Limb (tissue), 2 donors: ENCODE data around the gene GRAMD1B.

Experiments
- DNase-seq, 2 donors: peaks; one replicate each; pipeline ENCODE4 v3.0.0-alpha.2; 2016; ENCODE audit errors: extremely low spot score in 2 of 2

Gene GRAMD1B

DNA sequence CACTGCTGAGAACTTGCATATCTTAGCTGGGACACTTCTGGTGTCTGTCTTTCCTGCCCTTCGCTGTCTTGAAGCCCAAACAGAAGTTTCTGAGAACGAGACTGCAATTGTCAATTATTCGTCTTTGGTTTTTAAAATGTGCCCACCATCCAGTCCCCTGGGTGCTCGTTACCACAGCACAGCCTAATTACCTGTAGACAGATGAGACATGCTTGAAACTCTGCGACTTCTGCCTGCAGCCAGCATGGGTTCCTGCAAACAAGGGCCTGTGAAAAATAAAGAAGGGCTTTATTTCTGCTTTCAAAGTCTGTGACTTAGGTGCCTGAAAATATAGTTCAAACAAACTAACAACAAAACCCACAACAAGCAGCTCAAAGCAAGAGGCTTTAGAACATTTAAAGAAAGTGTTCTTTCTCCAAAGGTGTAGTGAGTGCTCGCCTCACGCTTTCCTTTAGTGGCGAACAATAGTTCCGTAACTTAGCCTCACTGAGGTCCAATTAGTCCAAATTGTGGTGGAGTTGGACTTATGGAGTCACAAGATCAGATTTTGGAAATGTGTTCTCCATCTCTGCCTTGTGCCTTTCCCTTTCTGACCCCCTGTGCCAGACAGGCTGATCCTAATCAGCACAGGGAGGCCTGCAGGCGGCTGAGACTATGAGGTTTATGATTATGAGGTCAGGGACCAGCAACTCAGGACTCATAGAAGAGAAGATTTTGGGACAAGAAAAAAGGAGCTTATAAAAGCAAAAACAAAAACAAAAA lies 20.4 kb upstream of the GRAMD1B start:
- no peak for DNase-seq

DNA sequence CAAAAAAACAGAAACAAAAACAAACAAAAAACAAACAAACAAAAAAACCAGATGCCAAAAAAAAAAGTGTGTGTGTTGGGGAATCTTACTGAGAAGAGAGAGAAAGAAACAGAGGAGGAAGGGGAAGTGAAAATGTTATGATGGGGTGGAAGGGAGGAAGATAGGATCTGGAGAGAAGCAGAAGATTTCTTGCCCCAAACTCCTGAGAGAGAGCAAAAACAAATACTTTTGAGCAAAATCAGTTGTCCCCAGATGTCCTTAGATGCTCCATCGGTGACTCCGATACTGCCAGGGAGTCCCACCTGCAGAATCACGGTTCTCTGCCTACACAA lies 19.9 kb upstream of the GRAMD1B start:
- no peak for DNase-seq

DNA sequence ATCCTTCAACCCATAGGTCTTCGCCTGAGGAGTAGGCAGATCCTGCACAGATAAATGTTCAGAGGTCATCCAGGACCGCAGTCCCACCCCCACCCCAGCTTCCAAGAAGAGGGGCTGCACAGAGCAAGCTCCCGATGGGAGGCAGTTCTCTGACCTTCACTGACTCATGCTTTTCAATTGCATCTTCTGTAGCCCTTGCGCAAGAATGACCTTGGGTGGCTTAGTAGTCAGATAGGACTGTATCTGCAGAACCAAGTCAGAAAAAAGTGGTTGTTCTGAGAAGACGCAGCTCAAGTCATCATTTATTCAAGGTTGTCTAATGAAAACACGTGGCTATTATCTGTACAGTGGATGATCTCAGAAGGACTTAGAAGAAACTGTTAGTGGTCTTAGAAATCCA lies 16.4 kb upstream of the GRAMD1B start:
- DNase-seq: no peak

DNA sequence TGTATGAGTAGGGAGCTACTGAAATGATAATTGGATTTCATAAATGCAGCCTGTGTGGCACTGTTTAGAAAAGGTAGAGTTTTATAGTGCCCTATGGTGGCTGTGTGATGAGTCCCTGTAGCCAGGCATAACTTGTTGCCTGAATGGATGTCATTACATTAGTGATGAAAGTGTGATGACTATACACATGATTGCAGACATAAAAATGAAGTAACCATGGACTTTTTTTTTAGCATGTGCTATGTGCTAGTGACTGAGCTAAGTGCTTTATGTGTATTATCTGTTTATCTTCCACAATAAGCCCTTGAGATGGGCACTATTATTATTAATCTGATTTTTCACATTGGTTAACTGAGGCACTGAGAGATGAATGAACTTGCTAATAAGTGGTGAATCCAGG lies 13.5 kb upstream of the GRAMD1B start:
- no peak for DNase-seq

DNA sequence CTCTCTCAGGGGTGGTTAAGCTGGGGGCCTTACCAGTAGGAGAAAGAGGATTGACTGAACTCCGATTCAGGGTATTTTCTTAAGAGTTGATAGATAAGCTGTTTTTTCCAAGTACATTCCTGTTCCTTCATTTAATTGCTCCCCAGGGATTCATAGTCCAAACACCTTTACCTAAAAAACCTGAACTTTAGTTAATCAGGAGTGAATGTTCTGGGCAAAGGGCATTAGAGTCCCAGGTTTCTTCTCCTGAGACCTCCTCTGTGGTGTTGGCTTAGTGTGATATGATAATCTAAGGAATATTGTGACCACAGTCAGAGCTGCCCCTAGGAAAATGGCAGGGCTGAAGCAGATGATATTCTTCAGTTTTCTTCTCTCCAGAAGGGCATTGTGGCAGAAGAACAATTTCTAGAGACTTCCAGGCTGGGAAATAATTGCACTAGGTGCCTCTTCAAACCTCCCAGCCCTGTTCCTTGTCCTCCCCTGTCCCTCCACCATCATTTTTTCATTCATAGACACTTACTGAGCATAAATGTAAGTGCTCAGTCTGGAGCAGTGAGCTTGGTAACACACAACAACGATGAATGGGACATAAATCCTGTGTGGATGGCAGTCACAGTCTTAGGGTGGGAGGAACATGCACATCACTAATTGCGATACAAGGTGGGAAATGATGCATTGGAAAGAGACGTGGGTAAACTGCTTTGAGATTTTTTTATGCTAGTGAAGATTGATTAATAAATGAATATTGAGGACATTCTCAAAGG lies 11.5 kb upstream of the GRAMD1B start:
- DNase-seq: no peak

DNA sequence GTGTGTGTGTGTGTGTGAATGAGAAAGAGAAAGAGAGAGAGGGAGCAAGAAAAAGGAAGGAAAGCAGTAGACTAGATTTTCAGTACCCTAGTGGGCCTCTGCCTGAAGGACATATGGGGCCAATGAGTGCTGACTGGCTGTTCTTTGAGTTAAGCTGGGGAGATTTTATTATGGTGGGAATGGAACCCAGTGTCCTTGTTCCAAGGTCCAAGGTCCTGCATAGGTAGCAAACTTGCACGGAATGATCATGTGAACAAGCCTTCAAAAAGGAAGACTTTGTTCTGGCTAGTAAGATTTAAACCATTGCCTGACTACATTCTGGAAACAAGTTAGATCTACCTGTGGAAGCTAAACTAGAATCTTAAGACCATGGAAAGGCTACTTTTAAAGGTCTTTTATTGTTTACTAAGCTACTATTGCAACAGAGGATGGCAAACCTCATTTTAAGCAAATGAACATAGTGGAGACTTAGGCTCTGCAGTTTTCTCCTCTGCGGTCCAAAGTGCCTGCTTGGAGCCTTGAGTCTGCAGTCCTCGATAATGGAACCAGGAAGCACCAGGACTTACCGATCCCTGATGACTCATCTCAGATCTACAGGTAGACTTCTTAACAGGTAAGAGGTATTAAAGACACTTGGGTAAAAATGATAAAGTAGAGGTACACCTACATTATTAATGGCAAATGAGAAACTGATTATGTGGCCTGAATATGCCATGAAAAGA lies 10.2 kb upstream of the GRAMD1B start:
- no peak for DNase-seq

DNA sequence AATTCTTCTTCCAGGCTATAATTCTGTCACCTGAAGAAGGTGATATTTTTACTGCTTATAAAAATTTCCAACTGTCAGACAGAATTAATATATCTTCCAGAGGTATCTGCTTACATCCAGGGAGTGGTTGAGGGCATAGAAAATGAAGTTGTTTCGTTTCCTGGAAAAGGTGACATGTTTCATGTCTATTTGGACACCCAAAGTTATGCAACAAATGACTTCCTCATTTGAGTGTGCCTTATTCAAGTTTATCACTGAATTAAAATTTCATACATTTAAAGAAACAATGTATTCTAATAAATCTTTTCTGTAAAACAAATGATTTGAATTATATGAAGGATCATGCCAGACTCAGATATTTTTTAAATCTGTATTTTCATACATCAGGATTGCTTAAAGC lies 8.5 kb upstream of the GRAMD1B start:
- DNase-seq: no peak

DNA sequence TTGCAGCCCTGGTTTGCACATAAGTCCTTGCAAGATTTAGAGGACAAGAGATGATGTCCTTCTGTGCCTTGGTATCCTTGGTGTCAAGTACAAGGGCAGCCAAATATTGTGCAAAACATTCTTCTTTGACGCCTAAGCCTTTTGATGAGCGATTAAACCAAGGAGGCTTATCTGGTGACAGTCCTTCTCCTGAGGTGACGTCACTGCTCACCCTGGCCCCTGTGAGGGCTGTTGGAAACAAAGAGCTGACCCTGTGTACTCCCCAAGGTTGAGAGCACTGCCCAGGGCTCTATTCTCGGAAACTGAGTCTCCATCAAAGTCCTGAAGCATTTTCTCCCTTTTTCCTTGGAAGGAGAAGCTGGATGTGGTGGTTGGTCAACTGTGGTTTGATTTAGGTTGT lies 4.7 kb upstream of the GRAMD1B start:
- DNase-seq: no peak

DNA sequence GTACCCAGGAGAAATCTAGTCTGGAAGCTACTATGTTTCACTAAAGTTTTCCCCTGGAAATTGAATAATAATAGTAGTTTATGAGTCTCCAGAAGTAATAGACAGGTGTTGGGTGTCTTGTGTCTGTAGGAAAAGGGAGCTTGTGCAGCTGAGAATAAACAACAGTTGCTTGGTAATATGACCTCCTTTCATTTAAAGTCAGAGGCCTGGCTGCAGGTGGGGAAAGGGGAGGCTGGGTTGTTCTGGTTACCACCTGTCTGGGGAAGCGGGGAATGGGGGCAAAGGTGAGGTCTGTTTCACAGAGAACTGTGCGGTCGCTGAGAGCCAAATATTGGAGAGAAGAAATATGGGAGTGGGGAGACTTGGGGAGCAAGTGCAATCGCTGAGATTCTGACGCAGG lies 3.3 kb upstream of the GRAMD1B start:
- DNase-seq: no peak

DNA sequence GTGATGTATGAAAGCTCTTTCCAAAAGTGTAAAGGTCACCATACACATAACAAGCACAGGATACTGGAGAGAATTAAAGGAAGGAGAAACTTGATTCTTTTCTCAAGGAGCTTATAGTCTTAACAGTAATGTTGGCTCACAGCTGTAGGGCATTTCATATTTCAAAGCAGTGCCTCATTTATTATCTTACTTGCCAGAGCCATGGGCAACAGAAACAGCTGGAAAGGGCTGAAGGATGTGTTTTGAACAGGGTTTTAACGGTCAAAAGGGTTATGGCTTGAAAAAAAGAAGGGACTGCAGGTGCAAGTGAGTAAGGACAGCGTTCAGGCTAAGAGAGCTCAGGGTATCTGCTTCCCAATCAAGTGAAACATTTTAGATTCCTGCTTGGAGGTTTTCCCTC lies 2.7 kb upstream of the GRAMD1B start:
- no peak for DNase-seq

DNA sequence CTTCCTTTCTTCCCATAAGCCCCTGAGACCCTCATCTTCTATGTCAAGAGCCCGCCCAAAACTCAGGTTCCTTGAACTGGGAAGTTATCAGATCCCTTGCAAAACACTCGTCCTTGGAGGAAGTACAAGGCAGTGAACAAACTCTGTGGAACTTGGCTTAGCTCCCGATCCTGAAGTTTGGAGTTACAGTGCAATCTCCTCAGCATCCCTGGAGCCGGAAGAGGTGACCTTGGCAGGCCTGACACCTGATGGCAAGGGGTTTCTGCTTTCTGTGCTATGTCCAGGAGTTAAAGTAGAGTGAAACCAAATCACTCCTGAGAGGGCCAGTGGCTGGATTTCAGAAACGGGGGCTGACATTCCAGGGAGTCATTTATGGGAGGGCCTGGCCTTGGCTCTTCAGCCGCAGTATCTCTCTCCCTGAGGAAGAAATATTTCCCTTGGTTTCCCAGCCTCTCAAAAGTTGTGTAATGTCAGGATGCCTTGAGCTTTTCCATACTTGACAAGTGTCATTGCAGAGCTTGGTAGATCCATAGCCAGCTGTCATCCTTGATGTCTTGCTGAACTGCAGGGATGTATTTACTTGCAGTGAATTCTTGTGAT lies 1.9 kb upstream of the GRAMD1B start:
- no peak for DNase-seq

DNA sequence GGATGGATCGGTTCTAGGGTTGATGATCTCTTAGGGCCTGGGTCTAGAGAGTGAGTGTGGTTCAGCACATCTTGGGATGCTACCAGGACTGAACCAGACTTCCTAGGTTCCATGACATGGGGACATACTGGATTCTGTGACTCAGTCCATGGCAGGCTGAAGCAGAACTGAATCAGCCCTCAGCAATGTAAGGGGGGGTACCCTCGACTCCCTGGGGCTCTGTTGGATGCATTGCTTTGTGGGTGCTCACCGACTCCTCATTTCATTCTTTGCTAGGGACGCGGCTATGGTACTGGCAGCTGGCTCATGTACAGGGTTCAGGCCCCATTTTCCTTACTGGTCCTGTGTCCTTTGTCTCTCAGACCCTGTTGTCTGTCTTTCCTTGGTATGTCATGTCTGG lies 733 bp upstream of the GRAMD1B start:
- DNase-seq: no peak

DNA sequence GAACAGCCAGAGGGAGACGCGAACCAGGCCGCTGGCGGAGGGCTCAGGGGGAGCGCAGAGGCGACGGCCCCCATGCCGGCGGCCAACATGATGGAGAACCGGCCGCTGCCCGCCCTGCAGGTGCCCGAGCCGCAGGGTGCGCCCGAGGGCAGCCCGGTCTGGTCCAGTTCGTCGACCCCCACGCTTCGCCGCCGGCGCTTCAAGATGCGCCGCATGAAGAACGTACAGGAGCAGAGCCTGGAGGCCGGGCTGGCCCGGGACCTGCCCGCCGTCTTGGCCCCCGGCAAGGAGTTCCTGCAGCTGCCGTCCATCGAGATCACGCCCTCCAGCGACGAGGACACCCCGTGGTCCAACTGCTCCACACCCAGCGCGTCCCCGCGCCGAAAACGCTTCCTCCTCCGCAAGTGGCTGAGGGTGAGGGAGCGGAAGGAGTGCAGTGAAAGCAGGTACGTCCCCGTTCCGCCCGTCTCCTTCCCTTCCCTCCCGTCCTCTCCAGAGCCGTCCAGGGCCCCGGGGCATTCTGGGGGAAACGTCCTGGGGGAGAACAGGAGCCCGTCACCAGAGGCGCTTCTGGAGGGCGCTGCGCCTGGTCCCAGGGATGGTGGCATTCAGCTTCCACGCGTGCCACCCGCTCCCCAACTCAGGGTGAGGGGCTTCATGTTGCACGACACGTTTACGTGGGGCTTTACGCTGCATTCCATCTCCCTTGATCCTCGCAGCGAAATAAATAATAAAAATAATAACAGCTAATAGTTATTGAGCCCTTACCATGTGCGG lies 840 bp downstream of the GRAMD1B start:
- DNase-seq: peak; percentile 21 to 67

DNA sequence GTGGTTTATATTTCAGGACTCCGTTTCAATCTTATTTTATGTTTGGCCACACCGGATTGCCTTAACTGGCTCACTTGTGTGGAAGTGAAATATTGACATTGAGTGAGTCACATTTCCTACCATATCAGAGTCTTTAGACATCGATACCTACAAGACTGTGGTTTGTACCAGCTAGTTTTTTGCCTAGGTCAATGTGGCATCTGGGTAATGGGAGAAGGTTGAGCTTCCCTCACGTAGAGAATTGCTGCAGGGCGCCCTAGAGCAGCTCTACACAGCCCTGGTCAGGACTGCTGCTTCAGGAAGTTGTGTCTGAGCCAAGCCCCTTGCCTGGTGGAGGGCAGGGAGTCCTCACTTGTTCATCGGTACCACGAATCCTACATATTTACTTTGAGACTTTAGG lies 1.6 kb downstream of the GRAMD1B start:
- DNase-seq: no peak

DNA sequence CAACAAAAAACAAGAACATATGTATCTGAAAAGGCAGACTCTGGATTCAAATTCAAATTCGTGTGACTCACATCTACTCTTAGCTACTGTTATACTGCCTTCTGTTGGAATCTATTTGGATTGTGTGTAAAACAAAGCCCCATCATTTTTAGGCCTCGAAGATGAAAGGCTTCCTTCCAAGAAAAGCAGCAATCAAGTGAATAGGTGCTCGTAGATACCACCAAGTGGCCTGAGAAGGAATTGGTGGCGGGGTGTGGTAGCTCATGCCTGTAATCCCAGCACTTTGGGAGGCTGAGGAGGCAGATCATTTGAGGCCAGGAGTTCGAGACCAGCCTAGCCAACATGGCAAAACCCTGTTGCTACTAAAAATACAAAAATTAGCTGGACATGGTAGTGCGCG lies 4.2 kb downstream of the GRAMD1B start:
- no peak for DNase-seq

DNA sequence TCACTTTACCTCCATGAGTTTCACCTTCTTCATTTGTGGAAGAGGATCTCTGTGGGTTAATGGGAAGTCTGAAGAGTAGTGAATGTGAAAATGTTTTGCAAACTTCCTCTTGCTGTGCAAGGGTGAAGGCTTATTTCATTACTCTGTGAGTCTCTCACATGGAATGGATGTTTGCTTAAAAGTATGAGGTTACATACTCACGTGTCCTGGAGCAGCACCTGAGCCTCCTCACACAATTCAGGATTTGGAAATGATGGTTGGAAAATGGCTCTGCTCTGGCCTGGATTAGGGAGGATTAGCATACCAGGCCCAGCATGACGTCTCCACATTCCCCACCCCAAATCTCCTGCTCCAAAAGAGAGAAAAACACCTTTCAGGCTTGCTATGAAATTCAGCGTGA lies 4.8 kb downstream of the GRAMD1B start:
- DNase-seq: no peak

DNA sequence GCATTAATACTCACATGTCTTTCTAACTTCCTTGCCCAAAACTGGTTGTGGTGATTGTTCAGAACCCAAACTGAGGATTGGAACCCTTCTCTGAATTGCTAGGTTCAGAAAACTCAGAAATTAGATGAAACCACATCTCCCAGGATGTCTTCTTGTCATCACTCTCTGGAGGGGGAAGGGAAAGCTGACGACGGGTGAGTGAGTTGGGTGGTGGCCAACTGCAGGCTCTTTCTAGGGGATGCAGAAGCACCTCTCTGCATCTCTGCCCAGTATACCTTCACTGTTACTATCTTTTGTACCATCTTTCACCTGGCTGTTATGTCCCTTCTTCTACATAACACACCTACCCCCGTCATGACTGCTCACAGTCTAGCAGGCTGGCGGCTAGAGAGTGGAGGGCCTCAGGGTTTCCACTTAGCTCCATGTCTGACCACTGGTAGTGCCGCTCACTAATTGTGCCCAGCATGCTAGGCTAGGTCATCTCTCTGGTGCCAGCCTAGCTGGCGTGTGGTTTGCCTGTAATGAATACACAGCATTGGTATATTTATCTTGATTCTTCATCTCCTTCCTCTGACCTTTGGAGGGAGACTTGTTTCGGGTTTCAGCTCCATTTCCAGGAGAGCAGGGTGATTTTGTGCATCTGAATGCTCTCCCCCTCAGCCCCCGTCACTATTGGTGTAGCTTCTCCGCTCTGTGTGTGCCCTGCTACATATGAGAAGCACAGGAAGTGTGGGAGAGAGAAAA lies 7.3 kb downstream of the GRAMD1B start:
- DNase-seq: no peak

DNA sequence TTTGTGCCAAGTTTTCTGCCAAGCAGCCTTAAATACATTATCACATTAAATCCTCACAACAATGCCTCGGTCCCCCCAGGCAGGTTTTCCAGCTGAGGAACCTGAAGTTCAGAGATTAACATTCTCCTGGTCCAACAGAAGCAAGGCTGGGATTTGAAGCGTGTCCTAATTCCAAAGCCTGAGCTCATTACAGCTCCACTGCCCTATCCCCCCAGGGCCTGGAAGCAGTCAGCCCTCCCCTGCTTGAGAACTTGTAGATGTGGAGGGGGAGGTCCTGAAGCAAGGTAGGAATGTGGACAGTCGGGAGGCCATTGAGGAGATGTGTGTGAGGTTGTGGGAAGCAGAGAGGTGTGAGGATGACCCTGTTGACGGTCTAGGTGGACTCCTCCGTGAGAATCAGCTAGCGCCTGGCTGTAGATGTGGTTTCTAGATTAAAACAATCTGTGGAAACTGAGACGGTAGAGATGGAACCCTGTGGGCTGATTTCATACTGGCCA lies 8.1 kb downstream of the GRAMD1B start:
- DNase-seq: no peak

DNA sequence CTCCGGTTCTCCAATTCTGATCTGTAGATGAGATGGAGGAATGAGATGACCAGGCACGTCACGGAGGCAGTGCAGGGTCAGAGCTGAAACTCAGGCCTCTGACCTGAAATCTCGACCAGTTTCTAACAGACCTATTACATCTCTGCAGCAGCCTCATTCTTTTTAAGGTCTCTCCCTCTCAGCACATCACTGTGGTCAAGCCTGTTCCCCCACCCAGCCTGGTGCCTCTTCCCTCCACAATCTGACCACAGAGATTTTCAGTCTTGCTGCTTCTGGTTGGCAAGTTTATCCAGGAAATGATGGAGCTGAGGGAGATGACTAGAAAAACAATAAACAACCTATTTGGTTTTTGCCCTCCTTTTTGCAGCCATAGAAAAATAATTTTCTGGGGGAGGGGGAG lies 9.5 kb downstream of the GRAMD1B start:
- no peak for DNase-seq

DNA sequence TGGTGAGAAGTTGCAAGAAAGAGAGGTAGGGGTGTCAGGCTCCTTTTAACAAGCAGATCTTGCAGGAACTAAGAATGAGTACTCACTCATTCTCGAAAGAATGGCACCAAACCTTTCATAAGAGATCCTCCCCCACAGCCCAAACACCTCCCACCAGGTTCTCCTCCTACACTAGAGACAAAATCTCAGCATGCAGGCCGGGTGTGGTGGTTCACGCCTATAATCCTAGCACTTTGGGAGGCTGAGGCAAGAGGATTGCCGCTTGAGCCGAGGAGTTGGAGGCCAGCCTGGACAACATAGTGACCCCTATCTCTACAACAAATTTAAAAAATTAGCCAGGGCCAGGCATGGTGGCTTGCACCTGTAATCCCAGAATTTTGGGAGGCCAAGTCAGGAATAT lies 11.1 kb downstream of the GRAMD1B start:
- no peak for DNase-seq
